GM12891 (cell line): ENCODE data around the gene CHST1.

Source experiments
- POLR2A ChIP-seq: IDR thresholded peaks from 2 replicates; pipeline ENCODE4 v1.6.1; 2011; ENCODE audit warnings: low read depth, low read length, control low read depth
- POLR2AphosphoS5 ChIP-seq: IDR thresholded peaks from 2 replicates; pipeline ENCODE4 v1.6.1; 2011; ENCODE audit warnings: low read depth, low read length, control low read depth

DNA sequence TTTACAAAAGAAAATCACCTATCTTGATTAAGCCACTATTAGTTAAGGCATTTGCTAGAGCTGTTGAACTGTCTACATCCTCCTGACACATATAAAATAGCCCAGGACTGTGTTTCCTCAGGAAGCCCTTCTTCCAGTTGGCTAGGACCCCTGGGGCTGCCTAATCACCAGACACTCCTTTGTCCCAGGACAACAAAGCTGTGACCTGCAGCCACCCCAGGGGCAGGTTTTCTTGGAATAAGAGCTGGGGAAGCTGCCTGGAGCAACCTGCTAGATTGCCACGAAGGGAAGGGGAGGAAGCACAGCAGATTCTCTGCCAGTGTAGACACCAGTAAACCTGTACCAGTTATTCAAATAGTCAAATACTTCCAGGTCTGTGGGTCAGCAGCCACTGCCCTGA, 17.6 kb downstream of the CHST1 start:
- TF ChIP-seq POLR2AphosphoS5 (no peak), POLR2A (no peak)
